ENCODE data around the gene TRIO. TPM values are rescaled to one million over a fixed set of nuclear protein-coding genes. Genes with fewer than 3 reads are reported as not detected.

TRIO gene
- total and polyA plus RNA-seq, 2 experiments from 2014 or later, result 18.5 to 78.2 TPM

- Histone ChIP-seq H3K79me2 (peaks cover 93% of the 10 kb centered on the region), H3K9me2 (replicated peaks; ENCODE audit: insufficient read depth) (no peaks in the 10 kb centered on the region), H3K27ac (peak overlapping the region; percentile 35), H3K9me3 (ENCODE audit: low read depth) (no peaks in the 10 kb centered on the region), H4K20me1 (ENCODE audit: insufficient read depth, poor library complexity, severe bottlenecking) (peaks cover 50% of the 10 kb centered on the region), H3K4me3 (no peak overlapping the region), H3K4me1 (ENCODE audit: insufficient read depth) (peaks cover 9% of the 10 kb centered on the region), H3K4me2 (no peak overlapping the region), H3K36me3 (replicated peaks; ENCODE audit: insufficient read depth, low read depth) (no peaks in the 10 kb centered on the region), H3K27me3 (no peaks in the 10 kb centered on the region), H2AFZ (no peak overlapping the region)
- TF ChIP-seq CTCF (IDR thresholded peaks at IDR 0.05; ENCODE audit: poor library complexity) (no peak), EZH2phosphoT487 (IDR thresholded peaks at IDR 0.05; ENCODE audit: low read depth, severe bottlenecking, unreplicated experiment) (no peak), EZH2 (IDR thresholded peaks at IDR 0.05; ENCODE audit: borderline replicate concordance) (no peak)
- 70% methylated on average over 5 of the region's 5 CpGs for WGBS (ENCODE audit: low lambda C conversion rate, missing lambda C conversion rate)
- no peak for DNase-seq (ENCODE audit: low spot score)
Observed at GRCh38 chr5:14261235-14261634, 118.1 kb downstream of the TRIO start.

DNA sequence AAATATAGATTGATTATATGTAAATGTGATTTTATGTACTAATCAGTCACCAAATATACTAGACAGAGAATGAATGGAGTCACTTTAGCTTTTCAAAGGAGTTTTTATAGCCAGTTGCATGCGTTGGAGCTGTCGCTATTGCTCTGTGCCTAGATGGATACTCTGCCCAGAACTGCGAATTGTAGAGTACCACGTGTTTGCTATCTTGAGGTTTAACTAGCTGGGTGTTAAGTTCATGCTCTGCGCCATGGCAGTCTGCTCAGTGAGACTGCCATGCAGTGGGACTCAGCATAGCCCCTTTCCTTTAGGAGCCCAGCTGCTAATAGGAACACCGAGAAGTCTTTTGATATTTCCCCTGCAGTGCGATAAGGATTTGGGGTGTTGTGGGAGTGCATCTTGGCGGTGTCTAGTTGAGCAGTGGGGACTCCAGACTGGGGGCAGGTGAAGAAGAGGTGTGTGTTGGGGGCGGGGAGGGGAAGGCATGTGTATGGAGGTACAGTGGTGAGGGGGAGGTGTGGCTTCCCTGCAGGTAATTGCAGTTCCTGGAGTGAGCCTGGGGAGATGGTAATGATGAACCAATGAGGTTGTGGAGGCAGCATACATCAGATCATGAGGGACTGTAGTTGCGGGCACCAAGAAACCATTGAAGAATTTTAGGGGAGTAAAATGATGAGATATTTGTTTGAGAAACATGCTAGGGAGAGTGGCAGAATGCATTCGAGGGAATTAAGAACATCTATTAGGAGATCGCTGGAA is 118.9 kb downstream of the TRIO start:
- no peak overlapping the region for H3K4me3 ChIP-seq
- H3K4me1 ChIP-seq (ENCODE audit: insufficient read depth), result peaks cover 14% of the 10 kb centered on the region
- H3K9me2 ChIP-seq (replicated peaks; ENCODE audit: insufficient read depth), result no peaks in the 10 kb centered on the region
- peaks cover 93% of the 10 kb centered on the region for H3K79me2 ChIP-seq
- H2AFZ ChIP-seq, result no peak overlapping the region
- no peak overlapping the region for H3K4me2 ChIP-seq
- peaks cover 49% of the 10 kb centered on the region for H4K20me1 ChIP-seq (ENCODE audit: insufficient read depth, poor library complexity, severe bottlenecking)
- H3K36me3 ChIP-seq (replicated peaks; ENCODE audit: insufficient read depth, low read depth), result no peaks in the 10 kb centered on the region
- DNase-seq (ENCODE audit: low spot score), result no peak
- peak overlapping the region; percentile 9 for H3K27ac ChIP-seq
- TF ChIP-seq EZH2 (IDR thresholded peaks at IDR 0.05; ENCODE audit: borderline replicate concordance) (no peak), CTCF (IDR thresholded peaks at IDR 0.05; ENCODE audit: poor library complexity) (no peak), EZH2phosphoT487 (IDR thresholded peaks at IDR 0.05; ENCODE audit: low read depth, severe bottlenecking, unreplicated experiment) (no peak)
- H3K27me3 ChIP-seq, result no peaks in the 10 kb centered on the region
- H3K9me3 ChIP-seq (ENCODE audit: low read depth), result no peaks in the 10 kb centered on the region
- 85% methylated on average over 11 of the region's 12 CpGs for WGBS (ENCODE audit: low lambda C conversion rate, missing lambda C conversion rate)

DNA sequence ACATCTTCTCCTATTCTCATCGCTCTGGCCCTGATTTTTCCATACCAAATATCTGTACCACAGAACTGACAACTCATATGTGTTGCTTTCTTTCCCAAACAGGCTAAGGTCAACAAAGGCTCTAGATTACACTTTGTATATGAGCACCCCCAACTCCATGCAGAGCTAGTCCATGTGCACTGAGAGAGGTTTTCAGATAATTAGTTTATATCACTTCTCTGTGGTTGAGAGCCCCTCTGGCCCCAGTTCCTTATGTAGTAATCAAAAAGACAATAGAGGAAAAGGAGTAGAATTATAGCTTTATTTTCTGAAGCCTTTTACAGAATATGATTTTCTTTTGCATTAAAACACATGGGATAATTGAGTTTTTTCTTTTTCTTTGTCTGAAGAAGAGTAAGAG is 120.0 kb downstream of the TRIO start:
- H3K4me1 ChIP-seq (ENCODE audit: insufficient read depth), result peaks cover 16% of the 10 kb centered on the region
- H3K4me2 ChIP-seq, result no peak overlapping the region
- no peak overlapping the region for H2AFZ ChIP-seq
- H3K9me3 ChIP-seq (ENCODE audit: low read depth), result no peaks in the 10 kb centered on the region
- H3K36me3 ChIP-seq (replicated peaks; ENCODE audit: insufficient read depth, low read depth), result no peaks in the 10 kb centered on the region
- peaks cover 93% of the 10 kb centered on the region for H3K79me2 ChIP-seq
- H4K20me1 ChIP-seq (ENCODE audit: insufficient read depth, poor library complexity, severe bottlenecking), result peaks cover 41% of the 10 kb centered on the region
- TF ChIP-seq EZH2phosphoT487 (IDR thresholded peaks at IDR 0.05; ENCODE audit: low read depth, severe bottlenecking, unreplicated experiment) (no peak), EZH2 (IDR thresholded peaks at IDR 0.05; ENCODE audit: borderline replicate concordance) (no peak), CTCF (IDR thresholded peaks at IDR 0.05; ENCODE audit: poor library complexity) (no peak)
- no peaks in the 10 kb centered on the region for H3K9me2 ChIP-seq (replicated peaks; ENCODE audit: insufficient read depth)
- no peaks in the 10 kb centered on the region for H3K27me3 ChIP-seq
- no peak overlapping the region for H3K4me3 ChIP-seq
- 97% methylated on average over 1 of the region's 1 CpG for WGBS (ENCODE audit: low lambda C conversion rate, missing lambda C conversion rate)
- H3K27ac ChIP-seq, result no peak overlapping the region
- no peak for DNase-seq (ENCODE audit: low spot score)
